VCaP (cell line): ENCODE data around the gene GSTCD.
A peak's percentile ranks its signal among the peaks of the same experiment; 100 is the strongest.
"Not testable (repeated sequence)": the region's sequence is repeated elsewhere in the genome, so short reads cannot be mapped to it uniquely, and the experiment has no call there.

Experiments
- H3K27ac ChIP-seq: fragments of 450-650 bp; 2 replicates; pipeline ENCODE4 v1.5.1; 2017
- TF ChIP-seq, protein P1 (sequence below): fragments of 450-650 bp; conservative IDR thresholded peaks from 2 replicates; pipeline ENCODE4 v1.5.1; 2017; ENCODE audit warnings: mild to moderate bottlenecking, moderate library complexity

Gene GSTCD

GRCh38 chr4:105674011-105674410, 34.6 kb upstream of the GSTCD start:
- TF ChIP-seq, protein P1, sequence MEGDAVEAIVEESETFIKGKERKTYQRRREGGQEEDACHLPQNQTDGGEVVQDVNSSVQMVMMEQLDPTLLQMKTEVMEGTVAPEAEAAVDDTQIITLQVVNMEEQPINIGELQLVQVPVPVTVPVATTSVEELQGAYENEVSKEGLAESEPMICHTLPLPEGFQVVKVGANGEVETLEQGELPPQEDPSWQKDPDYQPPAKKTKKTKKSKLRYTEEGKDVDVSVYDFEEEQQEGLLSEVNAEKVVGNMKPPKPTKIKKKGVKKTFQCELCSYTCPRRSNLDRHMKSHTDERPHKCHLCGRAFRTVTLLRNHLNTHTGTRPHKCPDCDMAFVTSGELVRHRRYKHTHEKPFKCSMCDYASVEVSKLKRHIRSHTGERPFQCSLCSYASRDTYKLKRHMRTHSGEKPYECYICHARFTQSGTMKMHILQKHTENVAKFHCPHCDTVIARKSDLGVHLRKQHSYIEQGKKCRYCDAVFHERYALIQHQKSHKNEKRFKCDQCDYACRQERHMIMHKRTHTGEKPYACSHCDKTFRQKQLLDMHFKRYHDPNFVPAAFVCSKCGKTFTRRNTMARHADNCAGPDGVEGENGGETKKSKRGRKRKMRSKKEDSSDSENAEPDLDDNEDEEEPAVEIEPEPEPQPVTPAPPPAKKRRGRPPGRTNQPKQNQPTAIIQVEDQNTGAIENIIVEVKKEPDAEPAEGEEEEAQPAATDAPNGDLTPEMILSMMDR: no peak
- no peak overlapping the region for H3K27ac ChIP-seq

- peak overlapping the region; percentile 9; the same call in 1 of the 2 replicates for H3K27ac ChIP-seq
- TF ChIP-seq, protein P1: no peak
Measured at GRCh38 chr4:105677709-105678108, 30.9 kb upstream of the GSTCD start.

GRCh38 chr4:105679186-105679585, 29.4 kb upstream of the GSTCD start:
- TF ChIP-seq, protein P1: no peak

DNA sequence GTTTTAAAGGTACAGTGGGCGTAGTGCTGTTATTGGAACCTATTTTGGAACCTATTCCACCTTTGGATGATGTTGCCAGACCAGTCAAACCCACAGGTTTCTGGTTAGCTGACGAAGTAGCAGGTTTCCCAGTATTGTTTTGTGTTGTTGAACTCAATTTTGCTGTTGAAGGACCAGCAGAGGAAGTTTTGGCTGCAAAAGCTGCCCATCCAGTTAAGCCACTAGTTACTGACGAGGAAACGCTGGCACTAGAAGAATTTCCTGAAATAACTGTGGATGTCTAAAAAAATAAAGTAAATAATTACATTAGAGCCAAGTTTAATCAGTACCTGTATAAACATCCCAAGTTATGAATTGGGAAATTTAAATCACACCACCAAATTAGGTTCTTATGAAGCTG, 25.5 kb upstream of the GSTCD start:
- TF ChIP-seq, protein P1: no peak
- H3K27ac ChIP-seq: peak overlapping the region; percentile 85

More at GRCh38 chr4:105679186-105679585, 29.4 kb upstream of the GSTCD start:
- H3K27ac ChIP-seq: peak overlapping the region; percentile 85

GRCh38 chr4:105686571-105686970, 22.0 kb upstream of the GSTCD start:
- H3K27ac ChIP-seq: no peak overlapping the region
- TF ChIP-seq, protein P1: no peak

GRCh38 chr4:105694812-105695211, 13.8 kb upstream of the GSTCD start:
- not testable (repeated sequence) for H3K27ac ChIP-seq
- TF ChIP-seq, protein P1: peak; percentile 21; the same call in 1 of the 2 replicates

GRCh38 chr4:105695832-105696231, 12.8 kb upstream of the GSTCD start:
- H3K27ac ChIP-seq: not testable (repeated sequence)

GRCh38 chr4:105698607-105699006, 10.0 kb upstream of the GSTCD start:
- TF ChIP-seq, protein P1: no peak
- no peak overlapping the region for H3K27ac ChIP-seq
